HepG2 (cell line): ENCODE measurements around the gene RPL18. TPM values are rescaled to one million over a fixed set of nuclear protein-coding genes. Genes with fewer than 3 reads are reported as not detected.
A peak's percentile ranks its signal among the peaks of the same experiment; 100 is the strongest.

ENCODE experiments used
- ARID2 ChIP-seq: sonication (generic); formaldehyde crosslinking; IDR thresholded peaks from 2 replicates; pipeline ENCODE4 v1.8.1; 2022; ENCODE audit warnings: mild to moderate bottlenecking, missing genetic modification reagents, borderline replicate concordance
- ARNT2 ChIP-seq: sonication (generic); formaldehyde crosslinking; IDR thresholded peaks from 2 replicates; pipeline ENCODE4 v1.8.0; 2022; ENCODE audit warnings: mild to moderate bottlenecking, low read depth, missing genetic modification reagents, moderate library complexity
- BHLHE40 ChIP-seq: IDR thresholded peaks from 2 replicates; pipeline ENCODE4 v1.6.1; 2011; ENCODE audit warnings: low read length, improper control_type of control experiment
- DDIT3 ChIP-seq: sonication (generic); formaldehyde crosslinking; IDR thresholded peaks from 2 replicates; pipeline ENCODE4 v1.4.0; 2020; ENCODE audit warnings: mild to moderate bottlenecking, missing genetic modification reagents
- FOXK2 ChIP-seq: fragments of 450-650 bp; IDR thresholded peaks from 2 replicates; pipeline ENCODE4 v1.6.1; 2016
- HNF1A ChIP-seq, 2 experiments: sonication (generic) in 1 of 2; formaldehyde crosslinking in 1 of 2; IDR thresholded peaks; 2 replicates each; pipeline versions ENCODE4 v1.4.0 to v1.6.1; 2016 to 2020; ENCODE audit warnings: borderline replicate concordance in 1 of 2, low read depth in 1 of 2, mild to moderate bottlenecking in 1 of 2, missing genetic modification reagents in 1 of 2
- KDM6A ChIP-seq: IDR thresholded peaks from 2 replicates; pipeline ENCODE4 v1.6.1; 2016; ENCODE audit warnings: low read depth
- KMT2B ChIP-seq: IDR thresholded peaks from 2 replicates; pipeline ENCODE4 v1.6.1; 2016; ENCODE audit warnings: missing genetic modification reagents, missing compliant biosample characterization
- MATR3 ChIP-seq: sonication (generic); formaldehyde crosslinking; IDR thresholded peaks from 2 replicates; pipeline ENCODE4 v1.4.0; 2020; ENCODE audit warnings: missing genetic modification reagents
- MBD4 ChIP-seq: IDR thresholded peaks from 2 replicates; pipeline ENCODE4 v1.6.1; 2012; ENCODE audit warnings: low read length, inconsistent platforms, borderline replicate concordance
- MBNL3 ChIP-seq: fragments of 250-450 bp; sonication (Bioruptor Pico); conservative IDR thresholded peaks from 2 replicates; pipeline ENCODE4 v1.8.0; 2022; ENCODE audit warnings: mild to moderate bottlenecking, inconsistent platforms
- STAG1 ChIP-seq: sonication (generic); formaldehyde crosslinking; IDR thresholded peaks from 2 replicates; pipeline ENCODE4 v1.4.0; 2020; ENCODE audit warnings: missing genetic modification reagents
- TBP ChIP-seq: sonication (generic); formaldehyde crosslinking; IDR thresholded peaks from 2 replicates; pipeline ENCODE4 v1.5.0; 2020; ENCODE audit warnings: missing genetic modification reagents
- ZBTB49 ChIP-seq: sonication (generic); formaldehyde crosslinking; IDR thresholded peaks from 2 replicates; pipeline ENCODE4 v1.4.0; 2020; ENCODE audit warnings: missing genetic modification reagents, borderline replicate concordance
- ZC3H13 ChIP-seq: sonication (generic); formaldehyde crosslinking; IDR thresholded peaks from 2 replicates; pipeline ENCODE4 v1.8.1; 2023; ENCODE audit warnings: mild to moderate bottlenecking, missing genetic modification reagents, moderate library complexity
- ZMYM3 ChIP-seq: sonication (generic); formaldehyde crosslinking; IDR thresholded peaks from 2 replicates; pipeline ENCODE4 v1.5.1; 2020; ENCODE audit warnings: mild to moderate bottlenecking, missing genetic modification reagents
- ZNF34 ChIP-seq: sonication (generic); formaldehyde crosslinking; IDR thresholded peaks from 2 replicates; pipeline ENCODE4 v1.4.0; 2020; ENCODE audit warnings: mild to moderate bottlenecking, missing genetic modification reagents, borderline replicate concordance
- ZNF550 ChIP-seq: sonication (generic); formaldehyde crosslinking; IDR thresholded peaks from 2 replicates; pipeline ENCODE4 v1.4.0; 2020; ENCODE audit warnings: mild to moderate bottlenecking, missing genetic modification reagents, borderline replicate concordance
- ZNF639 ChIP-seq: conservative IDR thresholded peaks from 2 replicates; pipeline ENCODE4 v1.6.1; 2018; ENCODE audit warnings: missing genetic modification reagents
- ZNF713 ChIP-seq: sonication (generic); formaldehyde crosslinking; IDR thresholded peaks from 2 replicates; pipeline ENCODE4 v1.4.0; 2020; ENCODE audit warnings: mild to moderate bottlenecking, missing genetic modification reagents
- ZNF747 ChIP-seq: sonication (generic); formaldehyde crosslinking; IDR thresholded peaks from 2 replicates; pipeline ENCODE4 v1.8.1; 2023; ENCODE audit warnings: missing genetic modification reagents, mild to moderate bottlenecking, borderline replicate concordance
- ZSCAN9 ChIP-seq: IDR thresholded peaks from 2 replicates; pipeline ENCODE4 v1.6.1; 2016; ENCODE audit warnings: borderline replicate concordance
- polyA plus RNA-seq, 8 experiments: library from polyadenylated mRNA; depleted of rRNA in 3 of 8; stranded (reverse) in 7 of 8; unstranded in 1 of 8; fragments of >200 nt; fragmentation: Illumina TruSeq in 4 of 8; extraction: Trizol in 4 of 8; gene quantifications; 2 replicates each; pipeline versions ENCODE4 v1.2.1 to v1.2.3, GENCODE V29; 2011 to 2016; ENCODE audit warnings: low read depth in 4 of 8, missing spikeins in 1 of 8, mixed read lengths in 1 of 8; ENCODE audit not compliant: insufficient read depth in 1 of 8
- total RNA-seq, 5 experiments: library from RNA; depleted of rRNA; stranded (reverse); fragments of >200 nt; fragmentation: Illumina TruSeq; extraction: Trizol; gene quantifications; 2 replicates each; pipeline ENCODE4 v1.2.3, GENCODE V29; 2016; ENCODE audit warnings: low read depth in 1 of 5

The RPL18 gene
- total and polyA plus RNA-seq, 2 of the 13 experiments (the other 11 are each of a cell fraction or from before 2014, with no cell fraction given): 1,485 to 1,639 TPM

- TF ChIP-seq HNF1A (IDR thresholded peaks at IDR 0.05; ENCODE audit: low read depth): no peak; the same call in 1 of the 2 replicates
- peak; percentile 81; the same call in 1 of the 2 replicates for TF ChIP-seq HNF1A (CRISPR knock-in tag; IDR thresholded peaks at IDR 0.05; ENCODE audit: borderline replicate concordance)
- 0 out of 2 replicates have a peak, but pooled peaks have one; percentile 7 for TF ChIP-seq STAG1
- peak; percentile 71; the same call in 1 of the 2 replicates for TF ChIP-seq ZBTB49 (CRISPR knock-in tag)
- TF ChIP-seq KDM6A: no peak
- TF ChIP-seq ARID2 (CRISPR knock-in tag): no peak
- TF ChIP-seq ARNT2: peak; percentile 83; the same call in 1 of the 2 replicates
- no peak for TF ChIP-seq MBD4
- TF ChIP-seq ZMYM3 (CRISPR knock-in tag): no peak
- TF ChIP-seq DDIT3 (CRISPR knock-in tag): no peak
- no peak for TF ChIP-seq TBP (CRISPR knock-in tag)
- TF ChIP-seq ZNF713 (CRISPR knock-in tag): no peak
- TF ChIP-seq FOXK2: peak; percentile 74; the same call in 1 of the 2 replicates
- TF ChIP-seq ZNF34 (CRISPR knock-in tag): no peak
- TF ChIP-seq ZNF747: peak; percentile 98
- TF ChIP-seq ZNF639 (CRISPR knock-in tag): peak; percentile 98
- no peak for TF ChIP-seq MATR3
- TF ChIP-seq BHLHE40: no peak; the same call in 1 of the 2 replicates
- peak; percentile 87 for TF ChIP-seq ZC3H13 (CRISPR knock-in tag)
- peak; percentile 39; the same call in 1 of the 2 replicates for TF ChIP-seq ZSCAN9
- no peak for TF ChIP-seq ZNF550 (CRISPR knock-in tag)
- TF ChIP-seq KMT2B (CRISPR knock-in tag): peak; percentile 88
- TF ChIP-seq MBNL3 (CRISPR knock-in tag): no peak
These were observed at the start of gene RPL18, which contains the start of gene SPHK2 (continued) for GRCh38 chr19:48618916-48619691.
